AG04450 (cell line): ENCODE data around the gene TGM2. TPM values are rescaled to one million over a fixed set of nuclear protein-coding genes. Genes with fewer than 3 reads are reported as not detected.

ENCODE experiments used
- CTCF ChIA-PET: fragments of 300-600, 350-600 bp; formaldehyde crosslinking; extraction: SDS; loops from one replicate; lab custom pipeline; 2022; ENCODE audit warnings: antibody characterized with exemption, inconsistent platforms; lab: Charles Lee
- POLR2A ChIA-PET: fragments of 350-600 bp; formaldehyde crosslinking; extraction: SDS; loops from one replicate; lab custom pipeline; 2021; ENCODE audit warnings: antibody characterized with exemption, inconsistent platforms; lab: Yijun Ruan, JAX
- DNase-seq: peaks from one replicate; pipeline ENCODE4 v3.0.0-alpha.2; 2011; ENCODE audit warnings: low read depth, low spot score
- H3K27ac ChIP-seq: one replicate; pipeline ENCODE4 v1.5.1; 2012; ENCODE audit warnings: low read depth, low read length, control low read depth
- H3K27me3 ChIP-seq: one replicate; pipeline ENCODE4 v1.6.0; 2012; ENCODE audit warnings: low read length; ENCODE audit not compliant: control insufficient read depth, insufficient read depth
- H3K4me3 ChIP-seq: 2 replicates; pipeline ENCODE4 v1.5.1; 2011; ENCODE audit warnings: mild to moderate bottlenecking, low read depth, low read length, control low read depth
- H3K9me3 ChIP-seq: 2 replicates; pipeline ENCODE4 v1.5.1; 2012; ENCODE audit warnings: low read length; ENCODE audit not compliant: control insufficient read depth, insufficient read depth
- polyA plus RNA-seq: library from polyadenylated mRNA; depleted of rRNA; stranded (reverse); fragments of >200 nt; gene quantifications from 2 replicates; pipeline ENCODE4 v1.2.3, GENCODE V29; 2011
- TF ChIP-seq, protein P1 (sequence below): IDR thresholded peaks from 2 replicates; pipeline ENCODE4 v1.5.1; 2011; ENCODE audit warnings: low read depth, low read length, control low read depth, inconsistent platforms

TGM2 gene
- polyA plus RNA-seq, 1 experiment = 326 TPM

DNA sequence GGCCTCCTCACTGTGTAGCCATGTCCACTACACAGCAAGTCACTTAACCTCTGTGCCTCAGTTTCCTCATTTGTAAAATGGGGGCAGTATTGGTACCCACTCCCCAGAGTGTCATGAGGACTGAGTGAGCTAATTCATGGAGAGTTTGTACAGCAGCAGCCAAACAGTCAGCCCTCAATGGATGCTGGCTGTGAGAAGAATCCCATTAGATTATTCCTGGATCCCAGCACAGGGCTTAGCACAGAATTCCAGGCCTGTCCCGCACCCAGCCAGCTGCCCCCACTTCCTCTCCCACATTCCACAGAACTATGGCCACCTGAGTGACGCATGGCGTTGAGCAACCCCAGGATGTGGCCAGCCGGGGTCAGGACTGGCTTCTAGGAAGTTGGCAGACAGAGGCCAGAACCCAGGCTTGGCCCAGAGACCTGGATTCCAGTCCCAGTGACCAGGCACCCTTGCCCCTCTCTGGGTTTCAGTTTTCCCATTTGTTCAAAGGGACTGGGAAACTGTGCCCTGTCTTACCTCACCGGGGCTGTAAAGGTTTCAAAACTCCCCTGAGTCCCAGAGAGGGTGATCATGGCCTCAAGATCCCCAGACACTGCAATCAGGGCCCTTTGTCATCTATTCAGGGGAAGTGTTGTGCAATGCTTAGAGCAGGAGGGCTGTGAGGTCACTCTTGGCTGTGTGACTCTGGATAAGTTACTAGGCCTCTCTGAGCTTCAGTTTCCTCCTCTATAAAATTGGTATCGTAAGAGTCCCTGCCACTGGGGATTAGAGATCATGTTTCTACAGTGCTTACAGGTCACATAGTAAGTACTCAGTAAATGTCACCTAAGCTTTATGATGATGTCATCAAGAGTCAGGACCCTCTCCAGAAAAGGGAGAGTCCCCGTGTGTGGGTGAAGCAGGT, 3.0 kb upstream of the TGM2 start:
- ChIA-PET POLR2A (interaction anchor here (0.9 to 1.4 kb wide), 2 partner anchors 11 to 50 kb away, joined by 3 to 4 read pairs; no protein-coding TSS in a partner anchor), CTCF (interaction anchor here (0.6 to 2.5 kb wide), 5 partner anchors 53 to 154 kb away, joined by 3 to 12 read pairs (median 5); no protein-coding TSS in a partner anchor)
- peak overlapping the region; percentile 91 for H3K27ac ChIP-seq
- H3K9me3 ChIP-seq = no peaks in the 10 kb centered on the region
- TF ChIP-seq, protein P1, sequence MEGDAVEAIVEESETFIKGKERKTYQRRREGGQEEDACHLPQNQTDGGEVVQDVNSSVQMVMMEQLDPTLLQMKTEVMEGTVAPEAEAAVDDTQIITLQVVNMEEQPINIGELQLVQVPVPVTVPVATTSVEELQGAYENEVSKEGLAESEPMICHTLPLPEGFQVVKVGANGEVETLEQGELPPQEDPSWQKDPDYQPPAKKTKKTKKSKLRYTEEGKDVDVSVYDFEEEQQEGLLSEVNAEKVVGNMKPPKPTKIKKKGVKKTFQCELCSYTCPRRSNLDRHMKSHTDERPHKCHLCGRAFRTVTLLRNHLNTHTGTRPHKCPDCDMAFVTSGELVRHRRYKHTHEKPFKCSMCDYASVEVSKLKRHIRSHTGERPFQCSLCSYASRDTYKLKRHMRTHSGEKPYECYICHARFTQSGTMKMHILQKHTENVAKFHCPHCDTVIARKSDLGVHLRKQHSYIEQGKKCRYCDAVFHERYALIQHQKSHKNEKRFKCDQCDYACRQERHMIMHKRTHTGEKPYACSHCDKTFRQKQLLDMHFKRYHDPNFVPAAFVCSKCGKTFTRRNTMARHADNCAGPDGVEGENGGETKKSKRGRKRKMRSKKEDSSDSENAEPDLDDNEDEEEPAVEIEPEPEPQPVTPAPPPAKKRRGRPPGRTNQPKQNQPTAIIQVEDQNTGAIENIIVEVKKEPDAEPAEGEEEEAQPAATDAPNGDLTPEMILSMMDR = no peak
- H3K27me3 ChIP-seq = no peaks in the 10 kb centered on the region
- DNase-seq = peak; percentile 70
- H3K4me3 ChIP-seq = no peak overlapping the region

DNA sequence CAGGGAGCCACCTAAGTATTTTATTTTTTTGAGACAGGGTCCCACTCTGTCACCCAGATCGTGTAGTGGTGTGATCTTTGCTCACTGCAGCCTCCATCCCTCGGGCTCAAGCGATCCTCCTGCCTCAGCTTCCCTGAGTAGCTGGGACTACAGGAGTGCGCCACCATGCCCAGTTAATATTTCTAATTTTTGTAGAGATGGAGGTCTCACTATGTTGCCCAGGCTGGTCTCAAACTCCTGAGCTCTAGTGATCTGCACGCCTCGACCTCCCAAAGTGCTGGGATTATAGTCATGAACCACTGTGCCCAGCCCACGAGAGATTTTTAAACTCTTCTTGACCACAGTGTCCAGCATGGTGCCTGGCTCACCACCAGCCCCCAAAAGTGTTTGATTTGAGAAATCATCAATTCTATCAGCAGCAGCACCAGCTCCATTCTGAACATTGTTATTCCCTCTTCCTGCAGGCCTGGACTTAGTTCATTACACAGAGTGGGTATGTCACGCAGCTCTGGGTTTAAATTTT, 2.3 kb upstream of the TGM2 start:
- Histone ChIP-seq H3K27ac (peak overlapping the region; percentile 91), H3K9me3 (no peaks in the 10 kb centered on the region), H3K4me3 (no peak overlapping the region), H3K27me3 (no peaks in the 10 kb centered on the region)
- no peak for DNase-seq
- POLR2A ChIA-PET = interaction anchor here (1.4 to 1.6 kb wide), 2 partner anchors 50 to 51 kb away, joined by 4 read pairs; no protein-coding TSS in a partner anchor
- TF ChIP-seq, protein P1 = no peak
- CTCF ChIA-PET = interaction anchor here (1.3 to 2.5 kb wide), 3 partner anchors 15 to 109 kb away, joined by 10 to 15 read pairs (median 12); no protein-coding TSS in a partner anchor

GRCh38 chr20:38166703-38167233, 1.7 kb upstream of the TGM2 start:
- CTCF ChIA-PET = interaction anchor here (0.6 to 2.5 kb wide), 11 partner anchors 15 to 114 kb away, joined by 3 to 15 read pairs (median 6); no protein-coding TSS in a partner anchor

DNA sequence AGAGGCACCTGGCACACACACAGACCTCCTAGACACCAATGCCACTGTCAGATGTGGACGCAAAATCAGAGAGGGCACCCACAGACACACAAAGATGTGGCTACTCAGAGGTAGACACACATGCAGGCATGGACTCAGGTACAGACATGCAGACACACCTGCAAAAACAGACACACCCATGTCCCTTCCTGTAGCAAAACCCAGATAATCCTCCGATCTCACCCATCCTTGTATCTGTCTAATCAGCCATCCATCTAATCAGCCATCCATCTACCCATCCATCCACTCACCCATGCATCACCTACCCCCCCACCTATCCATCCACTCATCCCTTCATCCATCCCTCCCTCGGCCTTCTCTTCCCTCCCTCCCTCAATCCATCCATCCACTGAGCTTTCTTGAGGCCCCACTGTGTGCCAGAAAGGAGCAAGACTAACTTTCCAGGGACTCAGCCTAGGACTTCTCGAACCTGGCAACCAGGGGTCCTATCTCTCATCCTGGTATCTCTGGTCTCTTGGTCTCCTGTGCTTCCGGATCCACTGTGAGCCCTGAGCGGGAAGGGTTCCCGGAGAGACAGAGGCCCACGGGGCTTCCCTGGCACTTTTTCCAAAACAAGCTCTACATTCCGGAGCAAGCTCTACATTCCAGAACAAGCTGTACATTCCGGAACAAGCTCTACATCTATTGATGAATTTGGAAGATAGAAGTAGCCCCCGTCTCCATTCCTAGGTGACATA, 1.1 kb upstream of the TGM2 start:
- Histone ChIP-seq H3K4me3 (no peak overlapping the region), H3K9me3 (no peaks in the 10 kb centered on the region), H3K27ac (peak overlapping the region; percentile 47), H3K27me3 (no peaks in the 10 kb centered on the region)
- POLR2A ChIA-PET = interaction anchor here (1.6 kb wide), 1 partner anchor 52 kb away, joined by 4 read pairs; no protein-coding TSS in a partner anchor
- TF ChIP-seq, protein P1 = no peak
- CTCF ChIA-PET = interaction anchor here (0.6 to 2.5 kb wide), 11 partner anchors 14 to 113 kb away, joined by 3 to 15 read pairs (median 6); no protein-coding TSS in a partner anchor
- no peak for DNase-seq

More at GRCh38 chr20:38166703-38167233, 1.7 kb upstream of the TGM2 start:
- Histone ChIP-seq H3K27me3 (no peaks in the 10 kb centered on the region), H3K4me3 (no peak overlapping the region), H3K27ac (peak overlapping the region; percentile 47), H3K9me3 (no peaks in the 10 kb centered on the region)
- TF ChIP-seq, protein P1 = no peak
- DNase-seq = no peak
- POLR2A ChIA-PET = interaction anchor here (1.6 kb wide), 1 partner anchor 51 kb away, joined by 4 read pairs; no protein-coding TSS in a partner anchor
